ENCODE measurements around the gene AK8. TPM values are rescaled to one million over a fixed set of nuclear protein-coding genes. Genes with fewer than 3 reads are reported as not detected.

Gene AK8
- total and polyA plus RNA-seq, 9 of the 15 experiments (the other 6 are each of a cell fraction or from before 2014, with no cell fraction given): 0.06 to 0.37 TPM; not detected in 7

DNA sequence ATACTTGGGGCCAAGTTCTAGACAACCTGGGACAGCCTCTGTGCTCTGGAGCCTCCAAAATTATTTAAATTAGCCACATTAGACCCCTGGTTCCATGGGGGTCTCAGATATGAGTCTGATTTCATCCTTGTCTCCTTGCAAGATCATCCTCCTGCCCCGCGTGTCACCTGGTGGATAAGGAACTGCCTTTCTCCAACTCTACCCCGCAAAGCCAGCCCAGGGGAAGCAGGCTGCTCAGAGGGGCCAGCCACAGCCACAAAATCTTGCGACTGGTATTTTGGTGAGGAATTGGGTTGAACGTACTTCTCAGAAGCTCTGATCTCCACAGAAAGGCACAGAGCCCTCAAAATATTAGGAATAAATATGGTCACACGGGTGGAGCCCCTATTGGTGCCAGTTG is 101.2 kb downstream of the AK8 start:
- Histone ChIP-seq H3K4me2 (ENCODE audit: insufficient read depth, low read length) (no peak overlapping the region), H3K4me1 (replicated peaks in 1 of 2; ENCODE audit: control insufficient read depth in 2 of 2, insufficient read depth in 2 of 2, low read length in 2 of 2) (peaks cover 5 to 16% of the 10 kb centered on the region in 2 experiments; a peak in 4 of 5 replicates), H3K9me1 (ENCODE audit: control insufficient read depth, insufficient read depth, low read length) (no peaks in the 10 kb centered on the region), H3K9me3 (replicated peaks; ENCODE audit: control insufficient read depth, insufficient read depth, low read depth, low read length) (no peaks in the 10 kb centered on the region), H3K27ac (ENCODE audit: extremely low read depth, low read depth, low read length) (no peak overlapping the region), H3K4me3 (no peak overlapping the region), H3K36me3 (ENCODE audit: control insufficient read depth, insufficient read depth, low read length) (no peaks in the 10 kb centered on the region), H3K27me3 (ENCODE audit: control insufficient read depth in 2 of 2, insufficient read depth in 2 of 2, low read length in 2 of 2) (peaks cover 0 to 6% of the 10 kb centered on the region in 2 experiments; a peak in 1 of 5 replicates), H4K20me1 (replicated peaks; ENCODE audit: control insufficient read depth, insufficient read depth, low read length) (no peaks in the 10 kb centered on the region), H3K9ac (ENCODE audit: insufficient read depth in 1 of 2, low read depth in 2 of 2, low read length in 2 of 2) (no peak overlapping the region), H3K79me2 (ENCODE audit: control insufficient read depth, insufficient read depth, low read length) (no peaks in the 10 kb centered on the region), H2AFZ (ENCODE audit: low read depth, low read length) (no peak overlapping the region)
- BruUV-seq (replicated peaks): no TSS peak
- 24% methylated on average over 6 of the region's 6 CpGs for WGBS (ENCODE audit: insufficient coverage, low coverage, missing lambda C conversion rate)
- in situ Hi-C loops (cut with MboI) (no loop called here), intact Hi-C loops (cut with micrococcal nuclease) (no loop called here)
- ChIA-PET CTCF (ENCODE audit: low intra/inter-chr PET ratio) (no interaction called here), POLR2A (no interaction called here)
- ATAC-seq (no peak), FAIRE-seq (no peak), DNase-seq (ENCODE audit: extremely low read depth in 1 of 4, low spot score in 3 of 4) (no peak)
- no peak for TF ChIP-seq CBFA2T2 (conservative IDR thresholded peaks at IDR 0.05)
- TF ChIP-seq, protein P1, sequence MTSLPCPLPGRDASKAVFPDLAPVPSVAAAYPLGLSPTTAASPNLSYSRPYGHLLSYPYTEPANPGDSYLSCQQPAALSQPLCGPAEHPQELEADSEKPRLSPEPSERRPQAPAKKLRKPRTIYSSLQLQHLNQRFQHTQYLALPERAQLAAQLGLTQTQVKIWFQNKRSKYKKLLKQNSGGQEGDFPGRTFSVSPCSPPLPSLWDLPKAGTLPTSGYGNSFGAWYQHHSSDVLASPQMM (CRISPR knock-in tag; IDR thresholded peaks at IDR 0.05): no peak
- TF ChIP-seq ARHGAP35 (IDR thresholded peaks at IDR 0.05; ENCODE audit: partially characterized antibody): no peak
- TF ChIP-seq PHF8 (IDR thresholded peaks at IDR 0.05; ENCODE audit: borderline replicate concordance, low read length): no peak
- TF ChIP-seq FIP1L1 (IDR thresholded peaks at IDR 0.05; ENCODE audit: low read depth, low read length, poor library complexity, severe bottlenecking): no peak
- TF ChIP-seq ZNF282 (CRISPR knock-in tag; IDR thresholded peaks at IDR 0.05): no peak
- TF ChIP-seq, protein P2, sequence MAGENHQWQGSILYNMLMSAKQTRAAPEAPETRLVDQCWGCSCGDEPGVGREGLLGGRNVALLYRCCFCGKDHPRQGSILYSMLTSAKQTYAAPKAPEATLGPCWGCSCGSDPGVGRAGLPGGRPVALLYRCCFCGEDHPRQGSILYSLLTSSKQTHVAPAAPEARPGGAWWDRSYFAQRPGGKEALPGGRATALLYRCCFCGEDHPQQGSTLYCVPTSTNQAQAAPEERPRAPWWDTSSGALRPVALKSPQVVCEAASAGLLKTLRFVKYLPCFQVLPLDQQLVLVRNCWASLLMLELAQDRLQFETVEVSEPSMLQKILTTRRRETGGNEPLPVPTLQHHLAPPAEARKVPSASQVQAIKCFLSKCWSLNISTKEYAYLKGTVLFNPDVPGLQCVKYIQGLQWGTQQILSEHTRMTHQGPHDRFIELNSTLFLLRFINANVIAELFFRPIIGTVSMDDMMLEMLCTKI (IDR thresholded peaks at IDR 0.05; ENCODE audit: partially characterized antibody): no peak
- TF ChIP-seq, protein P3, sequence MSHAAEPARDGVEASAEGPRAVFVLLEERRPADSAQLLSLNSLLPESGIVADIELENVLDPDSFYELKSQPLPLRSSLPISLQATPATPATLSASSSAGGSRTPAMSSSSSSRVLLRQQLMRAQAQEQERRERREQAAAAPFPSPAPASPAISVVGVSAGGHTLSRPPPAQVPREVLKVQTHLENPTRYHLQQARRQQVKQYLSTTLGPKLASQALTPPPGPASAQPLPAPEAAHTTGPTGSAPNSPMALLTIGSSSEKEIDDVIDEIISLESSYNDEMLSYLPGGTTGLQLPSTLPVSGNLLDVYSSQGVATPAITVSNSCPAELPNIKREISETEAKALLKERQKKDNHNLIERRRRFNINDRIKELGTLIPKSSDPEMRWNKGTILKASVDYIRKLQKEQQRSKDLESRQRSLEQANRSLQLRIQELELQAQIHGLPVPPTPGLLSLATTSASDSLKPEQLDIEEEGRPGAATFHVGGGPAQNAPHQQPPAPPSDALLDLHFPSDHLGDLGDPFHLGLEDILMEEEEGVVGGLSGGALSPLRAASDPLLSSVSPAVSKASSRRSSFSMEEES (CRISPR knock-in tag; IDR thresholded peaks at IDR 0.05): no peak
- no peak for TF ChIP-seq SETDB1 (IDR thresholded peaks at IDR 0.05; ENCODE audit: low read length)
- TF ChIP-seq TOE1 (IDR thresholded peaks at IDR 0.05; ENCODE audit: borderline replicate concordance): no peak
- TF ChIP-seq TOE1 (CRISPR knock-in tag; IDR thresholded peaks at IDR 0.05; ENCODE audit: borderline replicate concordance, low read depth): no peak
- TF ChIP-seq MCM2 (IDR thresholded peaks at IDR 0.05; ENCODE audit: low read depth): no peak
- TF ChIP-seq, protein P4, sequence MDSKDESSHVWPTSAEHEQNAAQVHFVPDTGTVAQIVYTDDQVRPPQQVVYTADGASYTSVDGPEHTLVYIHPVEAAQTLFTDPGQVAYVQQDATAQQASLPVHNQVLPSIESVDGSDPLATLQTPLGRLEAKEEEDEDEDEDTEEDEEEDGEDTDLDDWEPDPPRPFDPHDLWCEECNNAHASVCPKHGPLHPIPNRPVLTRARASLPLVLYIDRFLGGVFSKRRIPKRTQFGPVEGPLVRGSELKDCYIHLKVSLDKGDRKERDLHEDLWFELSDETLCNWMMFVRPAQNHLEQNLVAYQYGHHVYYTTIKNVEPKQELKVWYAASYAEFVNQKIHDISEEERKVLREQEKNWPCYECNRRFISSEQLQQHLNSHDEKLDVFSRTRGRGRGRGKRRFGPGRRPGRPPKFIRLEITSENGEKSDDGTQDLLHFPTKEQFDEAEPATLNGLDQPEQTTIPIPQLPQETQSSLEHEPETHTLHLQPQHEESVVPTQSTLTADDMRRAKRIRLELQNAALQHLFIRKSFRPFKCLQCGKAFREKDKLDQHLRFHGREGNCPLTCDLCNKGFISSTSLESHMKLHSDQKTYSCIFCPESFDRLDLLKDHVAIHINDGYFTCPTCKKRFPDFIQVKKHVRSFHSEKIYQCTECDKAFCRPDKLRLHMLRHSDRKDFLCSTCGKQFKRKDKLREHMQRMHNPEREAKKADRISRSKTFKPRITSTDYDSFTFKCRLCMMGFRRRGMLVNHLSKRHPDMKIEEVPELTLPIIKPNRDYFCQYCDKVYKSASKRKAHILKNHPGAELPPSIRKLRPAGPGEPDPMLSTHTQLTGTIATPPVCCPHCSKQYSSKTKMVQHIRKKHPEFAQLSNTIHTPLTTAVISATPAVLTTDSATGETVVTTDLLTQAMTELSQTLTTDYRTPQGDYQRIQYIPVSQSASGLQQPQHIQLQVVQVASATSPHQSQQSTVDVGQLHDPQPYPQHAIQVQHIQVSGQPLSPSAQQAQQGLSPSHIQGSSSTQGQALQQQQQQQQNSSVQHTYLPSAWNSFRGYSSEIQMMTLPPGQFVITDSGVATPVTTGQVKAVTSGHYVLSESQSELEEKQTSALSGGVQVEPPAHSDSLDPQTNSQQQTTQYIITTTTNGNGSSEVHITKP (IDR thresholded peaks at IDR 0.05; ENCODE audit: partially characterized antibody): no peak
- TF ChIP-seq NCOA2 (IDR thresholded peaks at IDR 0.05; ENCODE audit: partially characterized antibody in 2 of 2): no peak
- TF ChIP-seq, protein P5, sequence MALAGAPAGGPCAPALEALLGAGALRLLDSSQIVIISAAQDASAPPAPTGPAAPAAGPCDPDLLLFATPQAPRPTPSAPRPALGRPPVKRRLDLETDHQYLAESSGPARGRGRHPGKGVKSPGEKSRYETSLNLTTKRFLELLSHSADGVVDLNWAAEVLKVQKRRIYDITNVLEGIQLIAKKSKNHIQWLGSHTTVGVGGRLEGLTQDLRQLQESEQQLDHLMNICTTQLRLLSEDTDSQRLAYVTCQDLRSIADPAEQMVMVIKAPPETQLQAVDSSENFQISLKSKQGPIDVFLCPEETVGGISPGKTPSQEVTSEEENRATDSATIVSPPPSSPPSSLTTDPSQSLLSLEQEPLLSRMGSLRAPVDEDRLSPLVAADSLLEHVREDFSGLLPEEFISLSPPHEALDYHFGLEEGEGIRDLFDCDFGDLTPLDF (CRISPR knock-in tag; IDR thresholded peaks at IDR 0.05): no peak

Measured in K562 (cell line).